ENCODE results near the gene SEMA5A.

SEMA5A gene

DNA sequence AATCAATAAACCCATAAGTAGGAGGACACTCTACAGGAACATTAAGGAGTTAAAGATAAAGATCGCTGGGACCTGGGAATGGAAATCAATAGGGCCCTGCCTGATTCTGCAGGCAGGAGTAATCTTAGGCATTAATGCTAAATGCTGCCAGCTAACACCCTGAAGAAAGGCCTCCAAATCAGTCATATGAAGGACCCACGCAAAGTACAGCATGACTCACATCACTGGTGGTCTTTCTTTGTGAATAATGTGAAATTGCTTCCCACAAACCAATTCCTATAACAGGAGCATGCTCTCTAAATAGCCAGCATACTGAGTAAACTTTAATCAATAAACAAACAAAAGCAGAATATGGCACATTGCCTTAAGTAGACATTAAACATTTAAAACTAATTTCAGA, 172.3 kb downstream of the SEMA5A start:
- H3K4me3 ChIP-seq (ENCODE audit: control insufficient read depth, low read depth, low read length), result no peak overlapping the region
- TF ChIP-seq CTCF (conservative IDR thresholded peaks at IDR 0.05; ENCODE audit: control insufficient read depth, insufficient read depth, low read depth, low read length), result no peak
- DNase-seq (ENCODE audit: low read depth), result peak; percentile 33

GRCh38 chr5:9370256-9370655, 175.6 kb downstream of the SEMA5A start:
- DNase-seq (ENCODE audit: low read depth), result peak; percentile 47
- TF ChIP-seq CTCF (conservative IDR thresholded peaks at IDR 0.05; ENCODE audit: control insufficient read depth, insufficient read depth, low read depth, low read length), result no peak
- H3K4me3 ChIP-seq (ENCODE audit: control insufficient read depth, low read depth, low read length), result no peak overlapping the region

DNA sequence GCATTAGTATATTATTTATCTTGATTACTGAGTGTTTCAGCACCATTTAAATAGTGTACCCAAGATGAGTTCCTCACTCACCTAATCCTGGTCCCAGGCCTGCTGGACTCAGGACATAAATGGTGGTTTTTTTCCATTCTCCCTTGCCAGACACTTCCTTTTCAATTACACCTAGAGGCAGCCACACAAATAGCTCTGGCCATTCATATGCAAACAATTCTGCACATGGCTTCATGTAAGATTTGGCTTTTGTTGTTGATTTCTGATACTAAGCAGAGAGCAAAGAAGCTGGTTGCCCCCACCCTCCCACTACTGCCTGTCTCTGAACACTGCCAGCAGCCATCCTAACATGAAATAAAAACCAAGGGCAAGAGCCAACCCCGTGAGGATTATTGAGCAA, 180.4 kb downstream of the SEMA5A start:
- no peak overlapping the region for H3K4me3 ChIP-seq (ENCODE audit: control insufficient read depth, low read depth, low read length)
- no peak for TF ChIP-seq CTCF (conservative IDR thresholded peaks at IDR 0.05; ENCODE audit: control insufficient read depth, insufficient read depth, low read depth, low read length)
- DNase-seq (ENCODE audit: low read depth), result no peak

DNA sequence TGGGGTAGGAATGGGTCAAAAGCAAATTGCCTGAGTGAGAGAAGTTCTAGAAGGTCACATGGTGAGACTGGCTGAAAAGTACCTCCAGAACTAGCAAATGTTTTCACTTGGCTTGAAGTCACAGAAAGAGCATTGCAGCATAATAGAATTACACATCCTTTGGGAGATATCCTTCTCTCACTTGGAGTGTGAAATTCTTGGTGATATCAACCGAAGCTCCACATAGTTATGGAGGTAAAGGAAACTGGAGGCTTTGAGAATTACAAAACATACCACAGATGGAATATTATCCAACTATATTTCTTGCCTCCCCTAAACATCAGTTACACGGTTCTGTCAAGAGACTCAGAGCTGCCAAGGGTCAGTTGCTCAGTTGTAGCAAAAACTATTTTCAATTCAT, 182.4 kb downstream of the SEMA5A start:
- no peak for TF ChIP-seq CTCF (conservative IDR thresholded peaks at IDR 0.05; ENCODE audit: control insufficient read depth, insufficient read depth, low read depth, low read length)
- no peak for DNase-seq (ENCODE audit: low read depth)
- H3K4me3 ChIP-seq (ENCODE audit: control insufficient read depth, low read depth, low read length), result no peak overlapping the region

- no peak for DNase-seq (ENCODE audit: low read depth)
- no peak for TF ChIP-seq CTCF (conservative IDR thresholded peaks at IDR 0.05; ENCODE audit: control insufficient read depth, insufficient read depth, low read depth, low read length)
- H3K4me3 ChIP-seq (ENCODE audit: control insufficient read depth, low read depth, low read length), result no peak overlapping the region
These were observed 182.8 kb downstream of the SEMA5A start for GRCh38 chr5:9363026-9363425.

- no peak for TF ChIP-seq CTCF (conservative IDR thresholded peaks at IDR 0.05; ENCODE audit: control insufficient read depth, insufficient read depth, low read depth, low read length)
- H3K4me3 ChIP-seq (ENCODE audit: control insufficient read depth, low read depth, low read length), result no peak overlapping the region
- DNase-seq (ENCODE audit: low read depth), result no peak
These were observed 183.3 kb downstream of the SEMA5A start for GRCh38 chr5:9362600-9362999.

- peak; percentile 83 for DNase-seq (ENCODE audit: low read depth)
- H3K4me3 ChIP-seq (ENCODE audit: control insufficient read depth, low read depth, low read length), result no peak overlapping the region
- peak; percentile 91 for TF ChIP-seq CTCF (conservative IDR thresholded peaks at IDR 0.05; ENCODE audit: control insufficient read depth, insufficient read depth, low read depth, low read length)
These were observed 184.0 kb downstream of the SEMA5A start for GRCh38 chr5:9361835-9362234.

Measured in fibroblast of mammary gland (primary cell).